HCT116 (cell line): ENCODE measurements around the gene TLL2. TPM values are rescaled to one million over a fixed set of nuclear protein-coding genes. Genes with fewer than 3 reads are reported as not detected.

Experiments
- ATAC-seq: fragments of 200-7000 bp; cut with Tn5 transposase; 2 replicates; pipeline ENCODE4 v1.9.1; 2020; ENCODE audit warnings: mild to moderate bottlenecking, moderate library complexity
- BruUV-seq: library from RNA; stranded (reverse); fragments of 400-500 nt; replicated peaks from 2 replicates; lab custom pipeline; 2021; lab: Mats Ljungman, UMichigan
- CTCF ChIA-PET: fragments of 300-600 bp; sonication (Branson Sonifier 250); formaldehyde crosslinking; loops from one replicate; lab custom pipeline; 2021; ENCODE audit warnings: antibody characterized with exemption; lab: Charles Lee
- POLR2A ChIA-PET: fragments of 300-600, 350-600 bp; sonication (Branson Sonifier 250); formaldehyde crosslinking; loops from one replicate; lab custom pipeline; 2021; ENCODE audit warnings: antibody characterized with exemption; lab: Charles Lee
- RAD21 ChIA-PET, 2 experiments: fragments of 300-600 bp; sonication (Branson Sonifier 250); formaldehyde crosslinking; loops; one replicate each; lab custom pipeline; 2023; ENCODE audit warnings: low total read pairs in 2 of 2; ENCODE audit not compliant: uncharacterized antibody in 2 of 2, unreplicated experiment in 2 of 2, low non-redundant PET in 1 of 2; lab: Charles Lee
- DNase-seq: peaks from one replicate; pipeline ENCODE4 v3.0.0-alpha.2; 2010; ENCODE audit warnings: low read depth, low spot score
- H2AFZ ChIP-seq: fragments of 200-600 bp; shearing (Covaris generic), sonication (generic); 2 replicates; pipeline ENCODE4 v1.6.1; 2017; ENCODE audit warnings: low read depth, mixed run types, mixed read lengths, antibody characterized with exemption, low read length; ENCODE audit not compliant: poor library complexity, severe bottlenecking
- H3K27ac ChIP-seq: 2 replicates; pipeline ENCODE4 v1.5.1; 2012; ENCODE audit warnings: low read depth, low read length
- H3K27me3 ChIP-seq: fragments of 200-600 bp; sonication (generic); 2 replicates; pipeline ENCODE4 v1.6.1; 2016; ENCODE audit warnings: mixed run types, low read length, mixed read lengths; ENCODE audit not compliant: insufficient read depth
- H3K36me3 ChIP-seq, 2 experiments: fragments of 200-500 bp in 1 of 2; fragments of 200-600 bp in 1 of 2; sonication (Bioruptor generic) in 1 of 2; sonication (generic) in 1 of 2; 2 replicates each; pipeline versions ENCODE4 v1.5.1 to v1.6.1; 2014 to 2016; ENCODE audit warnings: low read length in 2 of 2, inconsistent platforms in 1 of 2, mixed read lengths in 1 of 2, mixed run types in 1 of 2; ENCODE audit not compliant: insufficient read depth in 2 of 2, control insufficient read depth in 1 of 2
- H3K4me1 ChIP-seq, 2 experiments: fragments of 200-600 bp in 1 of 2; sonication (generic) in 1 of 2; 2 replicates each; pipeline versions ENCODE4 v1.5.1 to v1.6.1; 2012 to 2017; ENCODE audit warnings: low read length in 2 of 2, inconsistent platforms in 1 of 2, mild to moderate bottlenecking in 1 of 2, mixed read lengths in 1 of 2, mixed run types in 1 of 2, moderate library complexity in 1 of 2; ENCODE audit not compliant: insufficient read depth in 2 of 2, control insufficient read depth in 1 of 2
- H3K4me2 ChIP-seq: fragments of 200-600 bp; sonication (generic); 2 replicates; pipeline ENCODE4 v1.6.1; 2017; ENCODE audit warnings: mixed run types, low read length, mixed read lengths
- H3K4me3 ChIP-seq, 2 experiments: fragments of 200-600 bp in 1 of 2; sonication (generic) in 1 of 2; replicated peaks in 1 of 2; 2 replicates each; pipeline ENCODE4 v1.5.1; 2011 to 2016; ENCODE audit warnings: low read length in 2 of 2, control low read depth in 1 of 2, low read depth in 1 of 2, mild to moderate bottlenecking in 1 of 2, mixed read lengths in 1 of 2, mixed run types in 1 of 2
- H3K79me2 ChIP-seq: fragments of 200-600 bp; sonication (generic); 2 replicates; pipeline ENCODE4 v1.6.1; 2017; ENCODE audit warnings: mild to moderate bottlenecking, mixed run types, low read length, moderate library complexity, mixed read lengths; ENCODE audit not compliant: insufficient read depth
- H3K9ac ChIP-seq: fragments of 200-600 bp; sonication (generic); 2 replicates; pipeline ENCODE4 v1.6.1; 2016; ENCODE audit warnings: low read length, mixed read lengths
- H3K9me2 ChIP-seq: fragments of 200-600 bp; sonication (generic), shearing (Covaris generic); 2 replicates; pipeline ENCODE4 v1.6.1; 2017; ENCODE audit warnings: mixed run types, mild to moderate bottlenecking, moderate library complexity; ENCODE audit not compliant: insufficient read depth
- H3K9me3 ChIP-seq, 2 experiments: fragments of 200-500 bp in 1 of 2; fragments of 200-600 bp in 1 of 2; sonication (Bioruptor generic) in 1 of 2; sonication (generic) in 1 of 2; 2 replicates each; pipeline ENCODE4 v1.6.1; 2014 to 2017; ENCODE audit warnings: low read length in 2 of 2, mixed read lengths in 2 of 2, inconsistent platforms in 1 of 2, low read depth in 1 of 2, mild to moderate bottlenecking in 1 of 2, mixed run types in 1 of 2, moderate library complexity in 1 of 2; ENCODE audit not compliant: control insufficient read depth in 1 of 2, insufficient read depth in 1 of 2
- H4K20me1 ChIP-seq: fragments of 200-600 bp; sonication (generic), shearing (Covaris generic); 2 replicates; pipeline ENCODE4 v1.6.1; 2017; ENCODE audit warnings: mixed run types, mild to moderate bottlenecking, moderate library complexity; ENCODE audit not compliant: insufficient read depth
- EZH2 ChIP-seq: fragments of 200-600 bp; sonication (generic); IDR thresholded peaks from 2 replicates; pipeline ENCODE4 v1.6.1; 2017; ENCODE audit warnings: antibody characterized with exemption, mixed run types
- FOSL1 ChIP-seq: IDR thresholded peaks from 2 replicates; pipeline ENCODE4 v1.6.1; 2012; ENCODE audit warnings: low read depth
- MAX ChIP-seq: IDR thresholded peaks from 2 replicates; pipeline ENCODE4 v1.6.1; 2012
- POLR2A ChIP-seq: IDR thresholded peaks from 2 replicates; pipeline ENCODE4 v1.7.0; 2011; ENCODE audit warnings: borderline replicate concordance; ENCODE audit not compliant: insufficient read depth, insufficient read length; ENCODE audit errors: extremely low read depth
- POLR2AphosphoS5 ChIP-seq: IDR thresholded peaks from 2 replicates; pipeline ENCODE4 v1.6.1; 2011; ENCODE audit warnings: mild to moderate bottlenecking, low read depth, low read length, moderate library complexity
- SP1 ChIP-seq: IDR thresholded peaks from 2 replicates; pipeline ENCODE4 v1.6.1; 2012; ENCODE audit warnings: low read depth
- YY1 ChIP-seq: IDR thresholded peaks from 2 replicates; pipeline ENCODE4 v1.6.1; 2011; ENCODE audit warnings: low read length, low read depth, moderate library complexity, mild to moderate bottlenecking; ENCODE audit not compliant: insufficient replicate concordance; ENCODE audit errors: extremely low read depth
- ZFX ChIP-seq: fragments of 450-650 bp; IDR thresholded peaks from 2 replicates; pipeline ENCODE4 v1.6.1; 2017
- intact Hi-C: fragments of 100-400 bp; cut with micrococcal nuclease; formaldehyde crosslinking; loops from 2 replicates; pipeline ENCODE4 v1.10.0; 2022
- total RNA-seq: library from RNA; stranded (reverse); gene quantifications from one replicate; pipeline ENCODE4 v1.2.1, GENCODE V29; 2021; ENCODE audit not compliant: unreplicated experiment

TLL2 gene
- total RNA-seq, 1 experiment from 2014 or later = 1.3 TPM

GRCh38 chr10:96493871-96494525 lies 19.7 kb downstream of the TLL2 start:
- no peaks in the 10 kb centered on the region for H3K27me3 ChIP-seq
- peaks cover 0 to 6% of the 10 kb centered on the region in 2 experiments; a peak in 1 of 4 replicates for H3K4me1 ChIP-seq
- H3K9me3 ChIP-seq = no peaks in the 10 kb centered on the region
- no peak overlapping the region for H3K4me3 ChIP-seq
- no peak overlapping the region for H2AFZ ChIP-seq
- ChIA-PET POLR2A (no interaction called here), CTCF (no interaction called here)
- no peak for ATAC-seq
- H3K79me2 ChIP-seq = no peaks in the 10 kb centered on the region
- intact Hi-C loops = no loop called here
- H3K9ac ChIP-seq = no peak overlapping the region
- no peak overlapping the region for H3K4me2 ChIP-seq
- TF ChIP-seq POLR2A (no peak), ZFX (no peak), FOSL1 (no peak), MAX (no peak), EZH2 (no peak)
- TF ChIP-seq, all 23 proteins: peak for 0
- no peak for DNase-seq
- RAD21 ChIA-PET = no interaction called here
- Histone ChIP-seq H3K9me2 (no peaks in the 10 kb centered on the region), H3K27ac (no peak overlapping the region), H4K20me1 (no peaks in the 10 kb centered on the region), H3K36me3 (no peaks in the 10 kb centered on the region)
- BruUV-seq = no TSS peak

GRCh38 chr10:96493254-96493653 lies 20.5 kb downstream of the TLL2 start:
- Histone ChIP-seq H3K27me3 (no peaks in the 10 kb centered on the region), H3K4me1 (peaks cover 0 to 10% of the 10 kb centered on the region in 2 experiments; a peak in 2 of 4 replicates), H3K4me2 (no peak overlapping the region), H3K9ac (no peak overlapping the region), H3K9me2 (no peaks in the 10 kb centered on the region), H4K20me1 (no peaks in the 10 kb centered on the region), H3K79me2 (no peaks in the 10 kb centered on the region), H3K27ac (no peak overlapping the region), H3K9me3 (no peaks in the 10 kb centered on the region), H2AFZ (no peak overlapping the region), H3K36me3 (no peaks in the 10 kb centered on the region), H3K4me3 (no peak overlapping the region)
- ATAC-seq (no peak), DNase-seq (no peak)
- ChIA-PET RAD21 (no interaction called here), POLR2A (no interaction called here), CTCF (no interaction called here)
- no peak for TF ChIP-seq YY1
- no peak for TF ChIP-seq MAX
- no peak for TF ChIP-seq EZH2
- TF ChIP-seq SP1 = no peak
- no peak for TF ChIP-seq POLR2AphosphoS5
- BruUV-seq = no TSS peak
- intact Hi-C loops = no loop called here
